HG02759 (cell line): Measurements from ENCODE around the gene LAMB4.

ENCODE experiments used
- ATAC-seq: cut with Tn5 transposase; IDR thresholded peaks from one replicate; pipeline ENCODE4 v1.9.1; 2021; ENCODE audit warnings: mild to moderate bottlenecking, moderate library complexity; ENCODE audit not compliant: unreplicated experiment

Gene LAMB4

GRCh38 chr7:108109221-108109908, 20.8 kb downstream of the LAMB4 start:
- ATAC-seq: peak; percentile 69

- ATAC-seq: no peak
Measured at GRCh38 chr7:108108131-108108530, 22.0 kb downstream of the LAMB4 start.

- ATAC-seq: no peak
Measured at GRCh38 chr7:108104324-108104723, 25.8 kb downstream of the LAMB4 start.

GRCh38 chr7:108103558-108104298, 26.4 kb downstream of the LAMB4 start:
- ATAC-seq: no peak

- ATAC-seq: no peak
Measured at GRCh38 chr7:108102671-108103312, 27.4 kb downstream of the LAMB4 start.

GRCh38 chr7:108101759-108102158, 28.4 kb downstream of the LAMB4 start:
- ATAC-seq: no peak

GRCh38 chr7:108099713-108100112, 30.4 kb downstream of the LAMB4 start:
- ATAC-seq: no peak

GRCh38 chr7:108097703-108098102, 32.5 kb downstream of the LAMB4 start:
- ATAC-seq: no peak

DNA sequence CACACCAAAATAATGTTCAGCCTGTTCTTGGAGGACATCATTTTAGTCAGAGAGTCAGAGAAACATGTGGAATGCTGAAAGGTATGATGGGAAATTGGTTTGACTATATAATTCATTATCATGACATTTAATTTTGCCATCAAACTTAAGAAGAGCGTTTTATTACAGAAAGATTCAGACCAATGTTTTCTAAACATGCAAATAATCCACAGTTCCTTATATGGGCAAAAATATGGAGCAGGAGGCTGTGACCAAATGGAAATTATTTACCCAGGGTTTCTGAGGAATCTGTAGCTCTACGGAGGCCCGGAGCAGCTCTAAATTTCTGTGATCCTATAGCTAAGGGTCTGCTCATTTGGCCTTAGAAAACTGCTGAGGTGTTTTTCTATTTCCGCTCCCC, 33.2 kb downstream of the LAMB4 start:
- ATAC-seq: no peak

DNA sequence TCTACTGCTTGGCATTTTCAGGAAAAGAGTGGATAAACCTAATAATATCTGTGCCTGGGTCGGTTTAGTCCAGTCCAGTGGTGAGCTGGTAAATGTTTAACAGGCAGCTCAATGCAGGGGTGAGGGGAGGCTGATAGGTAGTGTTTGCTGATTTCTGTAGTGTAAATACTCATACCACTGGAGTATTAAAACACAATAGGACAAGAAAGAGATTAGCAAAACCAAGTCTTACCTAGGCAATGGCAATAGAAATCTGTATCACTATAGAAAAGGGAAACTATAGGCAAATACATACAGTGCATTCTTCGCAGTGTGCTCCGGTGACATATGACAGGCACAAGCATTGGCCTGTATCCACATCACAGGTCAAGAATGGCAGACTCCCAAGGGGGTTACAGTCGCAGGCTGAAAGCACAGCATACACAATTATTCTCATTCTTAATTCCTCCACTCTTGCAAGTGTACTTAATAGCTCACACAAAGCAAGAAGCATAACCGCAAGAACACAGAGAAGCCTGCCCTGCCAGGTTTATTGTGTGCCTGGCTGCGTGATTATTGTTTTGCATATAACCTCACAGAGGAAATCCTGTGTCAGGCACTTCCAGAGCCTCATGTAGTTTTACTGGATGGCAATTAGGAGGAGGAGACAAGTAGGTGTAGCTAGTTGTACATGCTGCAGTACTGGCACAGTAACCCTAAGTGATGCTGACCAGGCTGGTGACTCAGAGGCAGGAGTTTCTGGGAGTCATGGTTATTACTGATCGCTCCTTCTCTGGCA, 35.0 kb downstream of the LAMB4 start:
- peak; percentile 59 for ATAC-seq

DNA sequence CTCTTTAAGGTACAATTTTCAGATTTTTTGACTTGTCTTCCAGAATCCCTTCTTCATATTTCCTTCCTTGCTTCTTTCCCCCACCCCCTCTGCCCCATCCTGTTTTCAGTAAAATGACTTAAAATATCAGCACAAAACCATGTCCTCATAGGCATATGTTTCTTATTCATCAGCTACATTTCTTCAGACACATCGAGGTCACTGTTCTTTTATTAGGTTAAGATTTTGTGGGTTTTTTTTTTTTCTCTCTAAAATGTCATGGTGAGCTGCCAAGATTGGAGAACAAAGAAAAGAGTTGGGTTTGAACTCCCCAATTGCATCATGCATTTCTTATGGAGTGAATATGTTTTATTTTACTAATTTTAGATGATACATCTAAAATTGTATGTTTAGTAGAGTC, 35.8 kb downstream of the LAMB4 start:
- ATAC-seq: no peak

GRCh38 chr7:108093851-108094331, 36.3 kb downstream of the LAMB4 start:
- no peak for ATAC-seq

GRCh38 chr7:108093341-108093740, 36.8 kb downstream of the LAMB4 start:
- ATAC-seq: no peak

DNA sequence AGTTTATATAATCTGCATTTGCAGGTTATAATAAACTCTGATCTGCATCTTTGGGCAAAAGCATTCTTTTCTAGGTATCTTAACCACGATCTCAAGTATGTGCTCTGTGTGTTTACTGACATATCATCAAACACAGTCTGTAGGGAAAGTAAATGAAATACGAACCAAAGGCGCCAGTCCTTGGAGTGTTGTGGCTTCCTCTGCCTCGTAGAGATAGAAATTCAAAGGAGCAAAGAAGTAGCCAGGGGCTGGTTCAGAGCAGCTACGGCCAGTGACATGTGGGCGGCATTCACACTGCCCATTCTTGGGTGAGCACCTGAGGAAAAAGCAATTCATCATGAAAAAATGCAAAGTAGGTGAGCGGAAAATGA, 38.7 kb downstream of the LAMB4 start:
- ATAC-seq: no peak

- ATAC-seq: no peak
Measured at GRCh38 chr7:108090791-108091460, 39.2 kb downstream of the LAMB4 start.

GRCh38 chr7:108089381-108089780, 40.8 kb downstream of the LAMB4 start:
- no peak for ATAC-seq

- no peak for ATAC-seq
Measured at GRCh38 chr7:108088729-108089128, 41.4 kb downstream of the LAMB4 start.

DNA sequence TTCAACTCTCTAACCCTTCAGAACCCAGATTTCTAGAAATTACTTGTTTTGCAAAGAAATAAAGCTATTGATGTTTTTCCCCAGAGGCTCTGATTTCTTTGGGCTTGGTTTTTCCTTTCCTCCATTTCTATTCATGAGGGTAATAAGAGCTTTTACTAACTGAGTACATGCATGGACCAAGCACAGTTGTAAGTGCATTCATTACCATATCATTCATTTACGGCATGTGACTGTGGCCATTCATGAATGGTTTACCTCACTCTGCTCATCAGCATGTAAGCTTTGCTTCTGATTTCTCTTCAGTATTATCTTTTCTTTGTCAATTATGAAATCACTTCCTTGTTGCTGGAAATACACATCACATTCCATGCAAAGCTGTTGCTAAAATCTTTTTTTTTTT, 42.4 kb downstream of the LAMB4 start:
- no peak for ATAC-seq

DNA sequence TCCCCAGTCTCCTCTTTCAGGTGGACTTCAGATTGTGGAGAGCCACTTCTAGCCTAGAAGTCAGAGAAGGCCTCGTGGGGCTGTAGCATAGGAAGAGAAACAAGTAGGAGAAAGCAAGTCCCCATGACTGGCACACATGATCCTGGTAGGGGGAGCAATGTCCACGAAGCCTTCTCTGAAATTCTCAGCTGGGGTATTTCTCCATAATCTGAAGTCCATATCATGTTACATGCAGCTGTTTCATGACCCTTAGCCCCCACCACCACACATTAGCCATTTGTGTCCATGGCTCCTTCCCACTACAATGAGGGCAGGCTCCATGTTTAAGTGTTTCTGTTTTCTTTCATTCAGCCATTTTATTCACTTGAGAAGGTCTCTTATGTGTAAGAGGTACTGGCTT, 43.2 kb downstream of the LAMB4 start:
- ATAC-seq: no peak

GRCh38 chr7:108086546-108086945, 43.6 kb downstream of the LAMB4 start:
- ATAC-seq: no peak

- ATAC-seq: no peak
Measured at GRCh38 chr7:108083980-108084379, 46.2 kb downstream of the LAMB4 start.
